Activated CD8-positive, alpha-beta memory T cell treated with anti-CD3 and anti-CD28 coated beads, Interleukin-2, amount 50 U/mL, for 4 hours (primary cell): ENCODE measurements around the gene ZNF281.
"Not testable (repeated sequence)": the region's sequence is repeated elsewhere in the genome, so short reads cannot be mapped to it uniquely, and the experiment has no call there.

Source experiments
- DNase-seq: peaks from one replicate; pipeline ENCODE4 v3.0.0-alpha.2; 2020

ZNF281 gene

DNA sequence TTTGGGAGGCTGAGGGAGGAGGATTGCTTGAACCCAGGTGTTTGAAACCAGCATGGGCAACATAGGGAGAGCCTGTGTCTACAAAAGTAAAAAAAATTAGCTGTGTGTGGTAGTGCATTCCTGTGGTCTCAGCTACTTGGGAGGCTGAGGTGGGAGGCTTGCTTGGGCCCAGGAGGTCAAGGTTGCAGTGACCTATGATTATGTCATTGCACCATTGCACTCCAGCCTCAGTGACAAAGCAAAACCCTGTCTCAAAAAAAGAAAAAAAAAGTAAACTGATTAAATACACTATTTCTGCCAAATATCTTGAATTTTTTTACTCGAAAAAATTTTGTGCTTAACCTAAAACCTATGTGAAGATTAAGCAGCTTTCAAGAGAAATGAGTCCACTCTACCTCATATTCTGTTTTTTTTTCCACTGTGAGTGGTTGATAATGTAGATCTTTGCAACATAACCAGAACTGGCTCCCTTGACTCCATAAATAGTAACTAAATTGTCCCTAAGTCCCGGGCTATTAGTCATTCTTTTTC, 19.4 kb upstream of the ZNF281 start:
- DNase-seq: no peak

DNA sequence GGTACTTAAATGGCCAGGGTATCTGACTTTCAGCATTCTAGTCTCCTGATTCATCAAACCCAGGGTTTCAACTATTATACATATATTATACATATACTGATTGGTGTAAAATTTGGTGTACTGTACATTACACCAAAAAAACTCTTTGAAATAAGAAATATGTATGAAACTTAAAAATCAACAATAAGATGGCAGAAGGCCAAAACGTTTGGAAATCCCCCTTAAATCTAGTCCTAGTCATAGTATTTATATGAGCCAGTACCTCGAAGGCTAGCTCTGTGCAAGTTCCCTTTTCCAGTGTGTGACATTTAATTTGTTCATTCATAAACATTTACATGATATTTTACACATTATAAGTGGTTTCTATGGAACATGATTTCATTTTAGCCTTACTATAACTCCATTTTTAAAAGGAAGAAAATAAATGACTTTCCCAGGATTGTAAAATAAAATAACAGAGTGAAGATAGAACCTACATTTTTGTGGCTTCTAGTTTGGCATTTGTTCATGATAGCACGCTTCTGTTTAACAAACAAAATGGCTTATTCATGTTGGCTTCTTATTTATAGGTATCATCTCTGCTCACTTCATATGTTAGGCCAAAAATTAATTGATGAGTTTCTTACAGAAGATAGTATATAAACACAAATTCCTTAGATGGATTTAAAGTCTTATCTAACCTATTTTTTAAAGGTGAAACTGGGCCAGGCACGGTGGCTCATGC, 18.8 kb upstream of the ZNF281 start:
- DNase-seq: no peak

DNA sequence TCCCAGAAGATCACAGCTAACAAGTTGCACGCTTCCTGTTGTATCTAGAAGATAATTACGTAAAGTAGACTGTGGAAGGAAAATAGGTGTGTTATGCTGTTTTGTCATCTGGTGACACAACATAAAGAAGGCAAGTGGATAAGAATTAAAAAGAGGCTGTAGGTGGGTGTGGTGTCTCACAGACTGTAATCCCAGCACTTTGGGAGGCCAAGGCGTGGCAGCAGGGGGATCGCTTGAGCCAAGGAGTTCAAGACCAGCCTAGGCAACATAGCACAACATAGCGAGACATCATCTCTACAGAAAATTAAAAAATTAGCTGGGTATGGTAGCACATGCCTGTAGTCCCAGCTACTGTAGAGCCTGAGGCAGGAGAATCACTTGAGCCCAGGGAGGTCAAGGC, 17.9 kb upstream of the ZNF281 start:
- DNase-seq: no peak

DNA sequence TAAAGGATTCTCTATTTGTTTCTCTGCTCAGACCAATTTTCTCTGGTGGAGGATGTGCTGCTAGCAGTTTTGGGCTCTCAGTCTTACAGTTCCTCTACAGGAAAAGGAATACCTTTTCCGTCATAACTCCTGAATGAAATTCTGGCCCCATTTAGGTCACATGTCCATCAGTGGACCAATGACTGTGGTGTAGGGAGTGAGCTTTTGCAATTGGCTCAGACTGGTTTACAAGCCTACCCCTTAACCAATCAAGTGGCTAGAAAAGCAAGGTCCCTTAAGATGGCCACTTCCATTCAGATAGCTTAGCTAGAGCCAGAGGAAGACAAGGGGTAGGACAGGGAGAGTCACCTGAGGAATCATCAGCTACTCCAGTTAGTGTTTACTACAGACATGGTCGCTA, 16.4 kb upstream of the ZNF281 start:
- DNase-seq: no peak

DNA sequence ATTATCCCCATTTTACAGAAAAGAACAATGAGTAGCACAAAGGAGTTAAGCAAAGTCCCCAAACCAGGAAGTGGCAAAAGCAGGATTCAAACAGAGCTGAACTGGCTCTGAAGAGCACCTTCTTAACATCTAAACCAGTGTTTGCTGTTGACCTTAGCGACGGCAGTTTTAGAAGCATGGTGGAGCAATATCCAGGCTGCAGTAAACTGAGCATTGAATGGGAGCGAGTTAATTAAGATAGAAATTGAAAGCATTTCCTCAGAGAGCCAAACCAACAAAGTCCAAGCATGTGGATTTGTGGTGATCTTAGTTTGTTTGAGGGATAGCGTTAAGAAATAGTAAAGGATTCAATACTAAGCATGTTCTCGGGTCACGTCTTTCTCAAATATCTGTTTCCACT, 13.4 kb upstream of the ZNF281 start:
- no peak for DNase-seq

DNA sequence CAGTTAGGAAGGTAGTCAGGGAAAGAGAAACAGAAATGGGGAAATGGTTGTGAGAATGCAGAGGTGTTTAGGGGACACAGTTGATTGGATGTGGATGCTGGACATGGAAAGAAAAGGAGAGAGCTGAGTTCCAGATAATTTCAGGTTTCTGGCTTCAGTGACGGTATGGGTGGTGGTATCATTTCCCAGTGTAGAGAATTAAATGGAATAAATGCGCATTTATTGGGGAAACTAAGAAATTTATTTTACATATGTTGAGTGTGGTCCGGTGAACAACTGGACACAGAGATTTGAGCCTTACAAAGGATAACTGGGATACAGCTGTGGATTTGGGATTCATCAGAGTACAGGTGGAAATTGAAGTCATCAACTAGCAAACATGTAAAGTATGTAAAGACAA, 12.4 kb upstream of the ZNF281 start:
- no peak for DNase-seq

DNA sequence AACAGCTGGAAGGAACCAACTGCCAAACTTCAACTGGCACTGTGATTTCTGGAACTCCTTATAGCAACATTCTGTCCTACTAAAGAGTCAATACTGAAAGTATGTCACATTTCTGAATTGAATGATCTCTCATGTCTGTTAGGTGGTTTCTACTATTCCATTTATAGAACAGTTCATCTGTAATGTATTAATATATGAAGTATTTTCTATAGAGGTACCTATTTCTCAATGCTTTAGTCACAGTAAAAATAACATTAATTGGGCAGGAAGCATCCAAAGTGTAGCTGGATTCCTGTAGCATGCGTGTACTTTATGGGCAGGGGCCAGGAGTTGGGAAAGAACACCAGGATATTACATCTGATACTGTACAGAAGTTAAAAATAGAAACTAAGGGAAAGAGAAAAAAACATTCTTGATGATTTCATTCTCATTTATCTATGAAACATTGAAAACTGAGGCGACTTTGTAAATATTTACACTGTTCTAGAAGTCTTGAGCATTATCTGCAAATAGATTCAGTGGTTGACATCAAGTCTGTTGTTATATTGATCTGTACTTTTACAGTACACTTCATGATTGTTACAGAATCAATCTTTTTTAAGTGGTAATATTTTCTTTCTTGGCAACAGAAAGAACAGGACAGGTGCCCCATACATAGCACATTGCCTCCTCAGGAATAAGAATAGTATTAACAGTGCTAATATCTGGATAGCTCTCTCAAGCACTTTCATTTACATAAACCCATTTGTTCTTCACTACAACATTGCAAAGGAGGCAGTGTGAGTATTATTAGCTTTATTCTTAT, 6.2 kb upstream of the ZNF281 start:
- no peak for DNase-seq

DNA sequence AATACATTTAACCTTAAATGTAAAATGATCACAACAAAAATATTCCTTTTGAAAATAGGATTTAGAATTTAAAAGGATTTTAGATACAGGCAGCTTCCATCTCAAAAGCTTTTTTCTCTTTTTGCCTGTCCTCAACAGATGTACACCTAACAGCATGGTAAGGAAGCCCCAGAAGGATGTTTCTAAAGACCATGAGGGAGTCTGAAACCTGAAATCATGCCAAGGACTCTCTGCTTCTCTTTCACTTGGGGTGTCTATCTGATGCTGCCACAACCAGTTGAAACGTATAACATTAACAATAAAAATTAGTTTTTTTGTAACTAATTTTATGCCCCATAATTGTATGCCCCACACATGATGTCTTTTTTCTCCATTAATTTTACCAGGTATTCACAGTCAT, 5.4 kb upstream of the ZNF281 start:
- no peak for DNase-seq

DNA sequence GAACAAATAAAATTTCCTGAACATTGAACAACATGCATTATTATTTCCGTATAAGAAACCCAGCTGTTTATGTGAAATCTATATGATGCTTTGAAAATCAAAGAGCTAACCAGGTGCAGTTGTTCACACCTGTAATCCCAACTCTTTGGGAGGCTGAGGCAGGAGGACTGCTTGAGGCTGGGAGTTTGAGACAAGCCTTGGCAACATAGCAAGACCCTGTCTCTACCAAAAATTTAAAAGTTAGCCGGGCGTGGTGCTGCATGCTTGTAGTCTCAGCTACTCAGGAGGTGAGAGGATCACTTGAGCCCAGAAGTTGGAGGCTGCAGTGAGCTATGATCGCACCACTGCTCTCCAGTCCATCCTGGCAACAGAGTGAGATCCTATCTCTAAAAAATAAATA, 4.8 kb upstream of the ZNF281 start:
- no peak for DNase-seq

DNA sequence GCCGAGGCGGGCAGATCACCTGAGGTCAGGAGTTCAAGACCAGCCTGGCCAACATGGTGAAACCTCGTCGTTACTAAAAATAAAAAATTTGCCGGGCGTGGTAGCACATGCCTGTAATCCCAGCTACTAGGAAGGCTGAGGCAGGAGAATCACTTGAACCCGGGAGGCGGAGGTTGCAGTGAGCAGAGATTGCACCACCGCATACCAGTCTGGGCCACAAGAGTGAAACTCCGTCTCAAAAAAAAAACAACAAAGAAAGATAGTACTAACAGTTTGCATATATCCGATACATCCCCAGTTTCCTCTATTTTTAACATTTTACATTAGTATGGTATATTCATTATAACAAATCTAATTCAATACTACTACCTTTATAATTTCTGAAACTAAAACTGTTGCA, 3.9 kb upstream of the ZNF281 start:
- DNase-seq: not testable (repeated sequence)

DNA sequence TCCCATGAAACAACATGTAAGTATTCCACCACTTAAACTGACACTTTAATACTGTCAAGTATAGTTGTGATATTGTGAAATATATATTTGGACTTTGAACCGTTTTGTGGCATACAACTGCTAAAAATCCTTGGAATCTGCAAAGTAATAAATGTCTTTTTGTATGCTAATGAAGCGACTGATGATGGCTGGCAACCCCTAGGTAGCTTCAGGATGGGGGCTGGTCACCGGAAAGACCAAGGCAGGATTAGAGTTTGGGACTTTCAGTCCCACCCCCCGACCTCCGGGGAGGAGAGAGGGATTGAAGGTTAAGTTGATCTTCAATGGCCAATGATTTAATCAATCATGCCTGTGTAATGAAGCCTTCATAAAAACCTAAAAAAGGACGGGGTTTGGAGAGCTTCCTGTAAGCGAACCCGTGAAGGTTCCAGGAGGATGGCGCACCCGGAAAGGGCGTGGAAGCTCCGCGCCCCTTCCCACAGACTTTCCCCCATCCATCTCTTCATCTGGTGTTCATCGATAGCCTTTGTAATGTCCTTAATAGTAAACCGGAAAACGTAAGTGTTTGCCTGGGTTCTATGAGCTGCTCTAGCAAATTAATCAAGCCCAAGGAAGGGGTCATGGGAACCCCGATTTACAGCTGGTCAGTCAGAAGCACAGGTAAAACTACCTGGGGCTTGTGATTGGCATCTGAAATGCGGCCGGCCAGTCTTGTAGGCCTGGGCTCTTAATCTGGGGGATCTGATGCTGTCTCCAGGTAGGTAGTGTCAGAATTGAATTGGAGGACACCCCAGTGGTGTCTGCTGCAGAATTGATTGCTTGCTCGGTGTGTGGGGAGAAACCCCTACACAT, 1.8 kb upstream of the ZNF281 start:
- DNase-seq: no peak

DNA sequence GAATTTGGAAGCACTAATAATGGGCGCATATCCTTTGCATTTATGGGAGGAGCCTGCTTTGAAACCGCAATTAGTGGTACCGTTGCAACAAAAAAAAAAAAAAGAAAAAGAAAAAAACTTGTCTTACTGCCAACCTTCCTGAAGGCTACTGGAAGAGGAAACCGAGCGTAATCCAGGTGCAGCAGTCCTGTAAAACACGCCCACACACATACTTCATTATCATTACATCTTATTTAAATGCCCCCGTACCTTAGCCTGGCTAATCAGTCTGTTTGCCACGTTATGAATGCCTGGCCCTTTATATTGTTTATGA, 686 bp upstream of the ZNF281 start:
- no peak for DNase-seq

DNA sequence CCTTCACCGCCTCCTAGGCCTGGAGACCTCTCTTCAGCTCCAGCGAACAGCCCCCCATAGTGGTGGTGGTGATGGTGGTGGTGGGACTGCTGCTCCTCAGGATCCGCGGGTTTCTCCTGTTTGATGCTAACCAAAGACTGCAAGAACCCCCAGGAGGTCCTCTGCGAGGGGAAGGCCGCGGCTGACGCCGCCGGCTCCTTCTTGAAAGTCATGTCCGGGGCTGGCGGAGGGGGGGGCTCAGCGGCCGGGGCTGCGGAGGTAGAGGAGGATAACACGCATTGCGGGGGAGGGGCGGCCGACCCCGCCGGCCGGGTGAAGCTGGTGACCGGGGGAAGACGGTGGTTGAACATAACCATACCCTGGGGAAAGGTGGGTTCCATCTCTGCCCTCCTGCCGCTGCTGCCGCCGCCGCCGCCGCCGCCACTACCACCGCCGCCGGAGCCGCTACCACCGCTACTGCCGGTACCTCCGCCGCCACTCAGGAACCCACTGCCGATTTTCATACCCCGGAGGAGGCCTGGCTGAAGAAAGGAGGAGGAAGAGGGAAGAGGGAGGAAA, 554 bp downstream of the ZNF281 start:
- DNase-seq: peak; percentile 45

DNA sequence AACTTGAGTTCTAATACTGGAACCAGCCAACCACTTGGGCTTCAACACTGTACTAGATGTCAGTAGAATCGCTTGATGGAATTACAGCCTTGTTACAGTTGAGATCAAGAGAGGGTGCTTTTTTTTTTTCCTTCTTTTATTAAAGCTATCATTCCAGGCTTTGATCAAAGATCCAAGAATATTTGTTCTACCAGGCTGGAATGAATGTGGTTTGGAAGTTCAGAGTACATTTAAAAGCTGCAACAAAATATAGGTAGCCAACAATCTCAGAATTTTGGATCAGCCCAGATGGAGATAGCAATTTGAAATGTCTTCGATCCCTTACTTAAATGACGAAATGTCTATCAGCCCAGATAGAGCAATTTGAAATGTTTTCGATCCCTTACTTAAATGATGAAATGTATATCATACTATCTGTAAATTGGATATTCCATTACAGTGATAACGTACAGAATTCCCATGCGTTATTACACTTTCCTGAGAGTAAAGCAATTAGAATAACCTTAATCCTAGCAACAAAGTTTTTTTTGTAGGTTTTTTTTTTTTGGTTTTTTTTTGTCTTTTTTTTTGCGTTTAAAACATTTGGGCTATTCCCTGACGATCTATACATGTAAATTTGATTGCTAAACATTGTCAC, 3.6 kb downstream of the ZNF281 start:
- DNase-seq: no peak

DNA sequence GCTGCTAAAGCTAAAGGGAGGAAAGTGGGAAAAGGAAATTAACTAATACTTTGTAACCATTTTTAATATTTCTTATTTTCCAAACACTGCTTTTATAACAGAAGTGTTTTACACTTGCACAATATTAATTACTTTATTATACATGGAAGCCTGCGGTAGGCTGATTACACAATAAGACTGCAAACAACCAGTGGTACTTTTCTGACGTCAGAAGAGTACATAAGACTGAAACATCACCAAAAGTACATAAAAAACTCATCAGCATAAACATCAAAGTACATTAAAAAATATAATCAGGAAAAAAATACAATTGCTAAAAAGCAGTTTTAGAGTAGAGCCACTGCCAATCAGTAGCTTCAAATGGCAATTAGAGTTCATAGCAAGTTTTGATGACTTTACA, 4.6 kb downstream of the ZNF281 start:
- no peak for DNase-seq

DNA sequence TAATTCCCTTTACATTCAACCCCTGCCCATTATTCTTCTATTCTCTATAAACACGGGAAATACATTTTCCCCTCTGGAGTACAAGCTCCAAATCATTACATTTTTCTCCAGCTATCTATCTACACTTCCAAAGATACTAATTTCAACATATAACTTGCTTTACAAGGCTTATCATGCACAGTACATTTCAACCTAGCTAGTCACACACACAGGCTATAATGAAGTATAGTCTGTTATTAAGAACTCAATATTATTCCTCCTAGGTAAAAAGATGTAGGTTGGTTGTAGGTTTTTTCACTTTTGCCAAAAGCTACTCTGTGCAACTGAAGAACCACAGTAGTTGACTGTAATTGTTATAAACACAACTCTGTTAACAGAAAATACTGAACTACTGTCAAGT, 8.1 kb downstream of the ZNF281 start:
- DNase-seq: no peak

DNA sequence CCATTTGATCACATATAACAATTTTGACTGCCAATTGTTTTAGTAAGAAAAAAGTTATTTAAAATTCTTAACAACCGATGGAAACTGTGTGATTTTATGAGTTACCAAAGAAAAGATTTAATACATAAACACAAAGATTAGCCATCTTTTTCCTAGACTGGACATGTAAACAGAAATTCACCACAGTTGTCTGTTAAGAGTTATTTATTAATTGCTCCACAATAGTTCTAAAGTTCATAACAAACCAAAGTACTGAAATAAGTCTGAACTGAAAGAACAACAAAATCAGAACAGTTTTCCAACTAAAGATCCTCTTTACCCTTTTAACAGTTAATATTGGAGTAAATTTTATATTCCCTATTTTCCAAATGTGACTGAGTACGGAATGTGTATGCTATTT, 8.6 kb downstream of the ZNF281 start:
- no peak for DNase-seq

DNA sequence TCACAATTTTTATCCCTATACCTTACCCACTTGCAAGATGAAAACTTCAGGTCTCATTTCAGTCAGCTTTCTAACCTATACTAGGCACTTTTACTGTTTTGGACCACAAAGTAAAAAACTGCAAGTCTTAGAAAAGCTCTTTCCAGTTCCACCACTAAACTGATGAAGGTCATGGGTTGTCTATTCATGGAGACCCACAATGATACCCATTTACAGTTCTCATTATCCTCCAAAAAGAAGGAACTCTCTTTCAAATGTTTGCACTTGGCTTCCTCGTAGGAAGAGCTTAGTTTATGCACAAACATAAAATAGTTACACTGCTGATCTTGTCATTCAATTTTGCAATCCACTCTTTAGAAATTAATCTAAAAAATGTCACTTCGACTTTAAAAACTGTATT, 9.3 kb downstream of the ZNF281 start:
- DNase-seq: no peak

DNA sequence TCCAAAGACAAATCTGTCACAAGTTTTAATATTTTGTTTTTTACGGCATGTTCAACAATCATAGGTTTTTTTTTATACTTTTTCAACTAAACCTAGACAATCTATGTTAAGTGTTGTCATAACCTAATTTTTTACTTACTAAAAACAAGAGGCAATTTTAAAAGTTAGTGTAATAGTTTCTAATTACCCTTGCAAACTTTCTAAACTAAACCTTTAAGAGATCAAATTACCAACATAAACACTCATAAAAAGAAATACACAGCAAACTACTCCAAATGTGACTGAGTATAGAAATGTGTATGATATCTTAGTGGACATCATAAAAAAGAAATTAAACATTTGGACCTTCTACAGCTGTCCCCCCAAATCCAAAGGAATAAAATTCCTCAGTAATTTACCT, 10.0 kb downstream of the ZNF281 start:
- no peak for DNase-seq

DNA sequence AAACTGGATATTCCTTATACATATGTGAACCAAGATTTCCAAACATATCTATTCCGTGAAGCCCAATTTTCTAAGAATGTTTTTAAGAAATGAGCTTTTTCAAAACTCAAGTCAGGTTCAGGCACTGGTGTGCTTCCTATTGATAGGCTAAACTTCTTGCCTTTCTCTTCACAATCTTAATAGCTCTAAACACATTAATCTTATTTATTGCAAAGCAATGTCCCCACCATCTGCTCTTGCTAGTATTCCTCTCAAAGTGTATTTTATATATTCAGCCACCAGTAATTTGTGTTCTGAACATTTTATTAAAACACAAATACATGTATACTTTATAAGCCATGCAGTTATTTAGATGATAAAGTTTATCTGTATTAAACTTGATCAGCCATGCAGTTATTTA, 11.5 kb downstream of the ZNF281 start:
- DNase-seq: no peak

DNA sequence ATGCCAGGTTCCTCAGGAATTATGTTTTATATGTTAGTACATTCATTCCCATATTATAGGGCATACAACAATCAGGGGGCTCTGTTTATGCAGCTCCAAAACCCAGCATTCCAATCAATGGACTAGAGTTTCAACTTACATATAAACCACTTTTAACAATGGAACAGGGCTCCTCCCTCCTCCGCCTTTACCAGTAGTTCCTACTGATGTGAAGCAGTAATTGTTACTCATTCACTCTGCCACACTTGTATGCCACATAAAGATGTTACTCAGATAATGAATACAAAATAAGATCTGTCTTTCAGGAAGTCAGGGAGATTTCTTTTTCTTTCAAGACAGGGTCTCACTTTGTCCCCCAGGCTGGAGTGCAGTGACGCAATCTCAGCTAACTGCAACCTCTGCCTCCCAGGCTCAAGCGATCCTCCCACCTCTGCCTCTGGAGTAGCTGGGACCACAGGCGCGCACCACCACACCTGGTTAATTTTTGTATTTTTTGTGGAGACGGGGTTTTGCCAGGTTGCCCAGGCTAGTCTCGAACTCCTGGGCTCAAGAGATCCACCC, 17.1 kb downstream of the ZNF281 start:
- DNase-seq: no peak

DNA sequence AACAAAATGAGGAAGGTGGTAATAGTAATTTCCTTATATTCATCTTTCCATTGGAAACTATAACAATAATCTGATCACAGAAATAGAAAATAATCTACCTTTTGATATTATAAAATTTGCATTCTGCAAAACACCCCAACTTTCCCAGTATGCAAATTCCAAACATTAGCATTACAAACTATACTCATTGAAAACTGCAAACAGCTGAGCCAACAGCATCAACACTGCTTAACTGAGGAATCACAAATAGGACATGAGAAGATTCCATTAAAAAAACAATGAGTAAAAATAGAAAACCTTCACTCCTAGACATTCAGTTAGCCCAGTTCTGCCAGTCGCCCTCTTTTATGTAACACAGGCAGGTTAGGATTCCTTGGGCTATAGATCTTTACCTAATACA, 18.1 kb downstream of the ZNF281 start:
- DNase-seq: no peak

DNA sequence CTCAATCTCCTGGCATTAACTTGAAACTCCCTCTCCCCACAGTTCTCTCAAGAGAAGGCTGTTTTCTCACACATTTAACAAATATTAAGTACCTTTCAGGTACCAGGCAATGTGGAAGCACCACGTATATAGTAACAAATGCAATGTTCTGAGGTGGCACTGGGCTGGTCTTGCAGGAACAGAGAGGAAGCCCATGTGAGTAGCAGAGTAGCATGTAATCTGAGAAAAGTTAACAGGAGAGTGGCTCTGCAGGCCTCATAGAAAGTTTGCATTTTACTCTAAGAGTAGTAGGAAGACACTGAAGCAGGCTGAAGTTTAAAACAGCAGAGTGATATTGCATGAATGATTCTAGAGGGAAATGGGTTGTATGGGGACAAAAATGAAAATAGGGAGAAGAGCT, 21.0 kb downstream of the ZNF281 start:
- DNase-seq: no peak
